Activated CD4-positive, alpha-beta T cell treated with anti-CD3 and anti-CD28 coated beads, Interleukin-10, Interleukin-2, amounts not matched to agents 100 ng/mL and 50 ng/mL, durations not matched to agents 16 hours and 8 hours (primary cell): ENCODE measurements around the gene PRDM1.
"Not testable (repeated sequence)": the region's sequence is repeated elsewhere in the genome, so short reads cannot be mapped to it uniquely, and the experiment has no call there.

Source experiments
- DNase-seq: peaks from one replicate; pipeline ENCODE4 v3.0.0-alpha.2; 2020

Gene PRDM1

DNA sequence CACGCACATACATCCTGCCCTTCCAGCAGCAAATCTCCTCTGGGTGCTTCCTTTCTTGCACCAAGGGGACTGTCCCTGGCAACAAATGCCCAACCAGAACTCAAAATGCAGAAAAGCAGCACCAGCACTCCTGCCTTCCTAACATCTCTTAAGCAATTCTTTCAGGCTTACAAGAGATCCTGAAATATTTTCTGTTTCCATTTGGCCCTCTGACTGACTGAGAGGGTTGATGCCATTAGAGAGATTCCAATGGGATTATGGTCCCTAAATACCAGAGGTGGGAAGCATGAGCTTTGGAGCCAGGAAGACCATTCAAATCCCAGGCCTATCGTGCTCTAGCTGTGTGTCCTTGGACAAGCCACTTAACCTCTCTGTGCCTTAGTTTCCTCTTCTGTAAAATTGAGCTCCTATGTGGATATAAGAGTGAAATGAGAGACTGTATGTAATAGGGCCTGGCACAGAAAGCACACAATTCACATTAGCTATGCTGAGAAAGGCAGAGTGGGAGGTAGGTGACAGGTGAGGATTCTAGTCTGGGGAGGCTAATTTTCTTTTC is 56.8 kb downstream of the PRDM1 start:
- no peak for DNase-seq

- DNase-seq = no peak
These were observed 57.5 kb downstream of the PRDM1 start for GRCh38 chr6:106143665-106144064.

DNA sequence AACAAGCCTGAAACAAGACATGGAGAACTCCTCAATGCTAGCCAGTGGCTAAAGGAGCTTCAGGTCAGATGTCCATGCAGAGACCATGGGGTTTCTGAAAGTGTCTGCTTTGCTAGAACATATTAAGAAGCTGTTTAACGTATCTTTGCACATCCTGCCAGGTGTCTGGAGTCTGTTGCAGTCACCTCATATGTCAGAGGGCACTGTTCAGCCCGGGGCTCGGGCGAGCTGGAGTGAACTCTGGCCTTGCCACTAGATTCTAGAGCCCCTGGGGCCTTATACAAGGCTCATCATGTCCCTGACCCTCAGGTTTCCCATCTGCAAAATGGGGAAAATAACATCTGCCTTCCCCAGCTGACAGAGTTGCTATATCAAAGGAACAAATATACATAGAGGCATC is 59.0 kb downstream of the PRDM1 start:
- no peak for DNase-seq

DNA sequence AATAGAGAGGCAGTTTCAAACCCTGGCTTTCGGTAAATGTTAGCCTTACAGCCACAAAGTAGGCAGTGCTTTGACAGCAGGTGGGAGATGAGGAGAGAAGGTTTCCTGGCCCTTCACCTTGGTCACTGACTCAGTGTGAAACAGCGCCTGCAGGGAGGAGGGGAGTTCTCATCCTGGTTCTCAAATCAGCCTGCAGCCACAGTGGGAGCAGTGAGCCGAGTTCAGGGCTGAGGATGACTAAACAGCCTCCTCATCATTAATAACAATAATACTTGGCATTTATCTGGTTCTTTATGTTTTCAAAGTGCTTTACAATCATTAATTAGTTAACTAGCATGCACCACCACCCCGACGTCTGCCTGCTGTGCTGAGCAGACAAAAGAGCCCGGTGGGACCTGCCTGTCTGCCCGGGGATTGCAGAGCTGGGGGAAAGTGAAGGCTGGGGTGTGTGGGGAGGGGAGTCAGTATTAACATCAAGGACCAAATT is 59.6 kb downstream of the PRDM1 start:
- DNase-seq = peak; percentile 86

DNA sequence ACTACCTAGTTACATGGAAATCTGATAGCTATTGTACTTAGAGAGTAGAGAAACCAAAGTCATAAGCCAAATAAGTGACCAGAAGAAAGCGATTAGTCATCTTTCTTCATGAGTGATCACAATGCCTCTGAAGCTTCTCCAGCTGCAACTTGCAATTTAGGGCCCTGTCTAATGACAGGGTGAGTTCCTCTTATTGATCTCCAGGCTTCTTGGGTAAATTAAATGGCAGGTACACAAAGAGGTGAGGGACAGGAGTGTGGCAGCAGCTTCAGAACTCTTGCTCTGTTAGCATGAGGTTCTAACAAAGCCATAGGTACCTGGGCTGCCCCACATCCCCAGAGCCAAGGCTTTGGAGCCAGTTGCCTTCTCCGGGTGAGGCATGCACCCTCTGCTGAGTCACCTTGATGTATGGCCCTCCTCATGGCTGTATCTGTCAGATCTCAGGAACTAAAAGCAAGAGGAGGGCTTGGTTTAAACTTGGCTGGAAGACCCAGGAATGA is 60.8 kb downstream of the PRDM1 start:
- no peak for DNase-seq

DNA sequence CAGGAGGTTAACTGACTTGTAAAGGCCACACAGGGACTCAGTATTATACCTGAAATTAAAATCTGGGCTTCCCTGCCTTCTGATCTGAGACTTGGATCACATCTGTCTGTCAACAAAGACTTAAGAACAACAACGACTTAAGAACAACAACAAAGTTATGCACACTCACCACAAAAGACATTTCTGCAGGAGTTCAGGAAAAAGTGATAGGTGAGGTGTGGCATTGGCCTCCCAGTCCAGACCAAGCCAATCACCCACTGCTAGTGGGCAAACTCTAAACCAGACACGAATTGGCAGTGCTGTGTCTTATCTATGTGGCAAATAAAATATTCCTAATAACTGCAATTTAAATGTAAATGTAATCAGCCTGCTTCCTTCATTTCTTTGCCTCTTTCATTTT is 61.3 kb downstream of the PRDM1 start:
- no peak for DNase-seq

DNA sequence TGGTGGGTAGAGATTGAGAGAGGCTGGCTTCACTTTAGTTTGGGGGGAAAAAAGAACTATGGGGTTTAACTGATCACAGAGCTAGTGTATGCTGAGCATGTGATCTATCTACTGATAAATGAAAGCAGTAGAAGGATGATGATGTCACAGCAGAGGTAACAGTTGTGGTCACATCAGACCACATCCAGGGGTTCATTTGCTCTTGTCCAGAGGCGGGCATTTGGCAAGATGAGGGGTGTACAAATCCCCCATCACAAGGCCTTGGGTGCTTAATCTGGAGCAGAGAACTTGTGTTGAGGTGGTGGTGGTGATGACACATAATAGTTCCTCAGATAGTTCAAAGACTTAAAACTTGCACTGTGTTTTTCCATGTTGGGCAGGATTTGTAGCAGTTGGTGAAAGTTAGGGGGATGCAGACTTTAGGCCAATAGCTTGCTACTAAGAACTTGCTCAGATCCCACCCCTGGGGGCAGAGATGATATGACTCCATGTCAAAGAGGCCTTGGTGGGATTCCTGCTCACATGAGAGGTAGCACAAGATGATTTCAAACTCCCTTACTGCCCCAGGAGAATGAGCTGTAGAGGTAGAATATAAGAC is 63.4 kb downstream of the PRDM1 start:
- peak; percentile 64 for DNase-seq

- not testable (repeated sequence) for DNase-seq
These were observed 66.3 kb downstream of the PRDM1 start for GRCh38 chr6:106152476-106152875.

DNA sequence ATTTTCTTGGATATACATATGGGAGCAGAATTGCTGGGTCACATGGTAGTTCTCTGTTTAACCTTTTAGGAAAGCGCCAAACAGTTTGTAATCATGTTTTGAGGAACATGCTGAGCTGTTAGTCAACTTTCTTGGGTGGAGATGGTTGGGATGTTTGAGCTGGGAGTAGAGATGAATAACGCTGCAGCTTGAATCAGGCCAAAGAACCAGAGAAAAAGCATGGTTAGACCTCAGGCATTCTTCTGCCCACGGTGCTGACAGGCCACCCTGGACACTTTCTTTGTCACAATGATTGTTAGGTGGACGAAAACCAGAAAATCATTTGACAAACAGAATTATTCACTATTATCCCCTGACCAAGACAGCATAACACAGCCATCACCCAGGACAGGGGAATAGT is 66.8 kb downstream of the PRDM1 start:
- DNase-seq = no peak

DNA sequence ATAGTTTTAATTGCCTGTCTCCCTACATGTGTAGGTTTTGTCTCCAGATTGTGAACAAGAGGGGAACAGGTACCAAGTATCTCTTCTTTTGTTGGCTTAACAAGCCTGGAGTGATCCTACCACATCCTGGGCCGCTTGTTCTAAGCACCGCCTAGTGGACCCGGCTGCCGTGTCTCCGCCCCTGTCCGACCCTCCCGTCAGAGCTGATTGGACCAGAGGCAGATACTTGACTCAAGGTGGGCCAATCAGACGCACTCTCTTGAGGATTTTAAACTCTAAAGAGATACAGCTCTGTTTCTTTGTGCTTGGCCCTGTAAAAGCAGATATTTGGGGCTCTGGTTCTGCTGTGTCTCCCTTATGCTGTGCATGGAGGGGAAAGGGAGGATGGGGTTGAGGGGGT is 68.2 kb downstream of the PRDM1 start:
- no peak for DNase-seq

DNA sequence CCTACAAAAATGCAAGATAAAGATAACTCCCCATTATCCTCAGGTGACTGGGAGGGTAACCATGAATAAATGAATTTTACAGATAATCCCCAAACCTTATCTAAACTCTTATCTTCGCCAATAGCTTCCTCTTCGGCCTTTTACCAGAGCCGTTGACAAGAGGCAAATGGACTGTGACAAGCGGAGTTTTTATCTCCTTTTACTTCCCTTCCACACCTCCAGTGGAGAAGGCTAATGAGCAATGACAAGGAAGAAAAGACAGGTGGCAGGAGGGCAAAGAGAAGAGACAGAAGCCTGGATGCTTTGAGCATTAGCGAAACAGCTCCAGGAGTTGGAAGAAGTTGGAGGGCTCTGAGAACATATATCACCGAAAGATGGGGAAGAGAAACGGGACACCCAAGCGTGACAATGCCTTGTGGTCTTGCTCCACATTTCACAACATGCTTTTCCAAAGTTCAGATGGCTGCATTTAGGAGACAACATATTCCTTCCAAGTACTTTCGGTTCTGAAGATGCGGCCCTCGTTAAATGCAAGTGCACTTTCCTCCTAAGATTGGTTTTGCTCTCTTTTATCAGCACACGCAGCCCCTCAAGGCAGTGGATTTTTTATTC is 69.2 kb downstream of the PRDM1 start:
- DNase-seq = no peak

- no peak for DNase-seq
These were observed 70.3 kb downstream of the PRDM1 start for GRCh38 chr6:106156413-106156812.

DNA sequence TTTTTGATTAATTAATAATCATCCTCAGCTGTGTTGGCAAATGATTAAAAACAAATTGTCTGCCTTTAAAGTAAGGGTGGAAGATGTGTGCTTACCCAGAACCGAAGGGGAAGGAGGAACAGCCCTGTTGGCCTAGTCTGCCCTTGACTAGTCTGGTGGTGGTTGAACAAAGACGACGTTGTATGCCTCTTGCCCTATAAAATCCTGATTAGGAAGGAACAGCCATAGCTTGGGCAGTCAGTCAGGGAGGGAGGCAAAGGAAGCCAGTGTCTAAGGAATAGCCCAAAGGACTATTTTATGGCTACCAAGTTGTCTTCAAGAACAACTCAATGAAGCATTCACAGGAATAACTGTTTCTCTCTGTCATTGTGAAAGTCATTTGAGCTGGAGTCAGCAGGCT is 70.7 kb downstream of the PRDM1 start:
- no peak for DNase-seq

DNA sequence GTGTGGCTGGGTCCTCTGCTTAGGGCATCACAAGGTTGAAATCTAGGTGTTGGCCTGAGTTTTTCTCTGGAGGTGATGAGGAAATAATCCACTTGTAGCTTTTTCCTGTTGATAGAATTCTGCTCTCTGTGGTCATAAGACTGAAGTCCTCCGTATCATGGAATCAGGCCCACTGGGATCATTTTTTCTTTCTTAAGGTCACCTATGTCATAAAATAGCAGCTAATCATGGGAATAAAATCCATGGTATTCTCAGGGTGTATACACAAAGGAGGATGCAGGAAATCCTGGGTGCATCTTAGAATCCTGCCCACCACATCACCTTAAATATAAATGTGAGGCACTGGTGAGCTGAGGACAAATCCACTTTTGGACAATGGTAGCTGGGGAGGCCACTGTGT is 72.7 kb downstream of the PRDM1 start:
- DNase-seq = no peak
